ENCODE data around the gene TBC1D4. TPM values are rescaled to one million over a fixed set of nuclear protein-coding genes. Genes with fewer than 3 reads are reported as not detected.

TBC1D4 gene
- total RNA-seq, 1 experiment from 2014 or later, result 6.7 TPM

DNA sequence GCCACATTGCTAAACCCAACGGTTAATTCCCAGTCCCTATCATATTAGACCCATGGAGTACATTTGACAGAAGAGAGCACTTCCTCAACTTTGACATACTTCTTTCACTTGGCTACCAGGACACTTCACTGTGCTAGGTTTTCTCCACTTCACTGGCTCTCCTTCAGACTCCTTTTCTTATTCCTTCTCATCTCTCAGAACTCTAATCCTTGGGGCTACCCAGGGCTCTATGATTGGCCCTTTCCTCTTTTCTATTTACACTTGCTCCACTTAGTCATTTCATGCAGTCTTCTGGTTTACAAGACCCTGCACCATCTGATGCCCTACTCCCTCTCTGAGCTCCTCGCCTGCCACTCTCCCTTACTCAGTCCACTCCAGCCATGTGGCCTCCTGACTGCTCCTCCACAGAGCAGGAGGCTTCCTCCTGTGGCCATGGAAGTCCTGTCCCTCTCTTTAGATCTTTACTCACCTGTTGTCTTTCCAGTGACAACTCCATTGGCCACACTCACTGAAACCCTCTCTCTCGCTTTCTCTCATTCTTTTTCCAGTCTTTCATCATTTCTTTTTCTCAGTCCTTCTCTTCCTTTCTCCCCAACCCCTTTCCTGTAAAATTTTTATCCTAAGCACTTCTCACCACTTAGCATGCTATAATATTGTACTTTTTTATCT lies 90.4 kb downstream of the TBC1D4 start:
- DNase-seq (ENCODE audit: low read depth), result no peak

DNA sequence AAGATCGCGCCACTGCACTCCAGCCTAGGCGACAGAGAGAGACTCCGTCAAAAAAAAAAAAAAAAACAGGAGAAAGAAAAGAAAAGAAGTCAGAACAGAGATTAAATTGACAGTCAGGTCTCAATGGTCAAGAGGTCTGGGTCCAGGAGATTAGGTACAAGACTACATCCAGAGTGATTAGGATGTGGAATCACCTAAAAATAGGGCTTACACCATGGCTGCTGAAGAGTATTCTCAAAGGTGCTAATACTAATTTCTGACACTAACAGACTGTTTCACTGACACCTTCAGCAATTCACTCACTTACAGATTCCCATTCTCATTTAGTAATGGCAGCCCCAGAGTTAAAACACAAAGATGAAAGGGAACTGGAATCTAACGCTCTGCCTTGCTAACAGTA lies 91.7 kb downstream of the TBC1D4 start:
- DNase-seq (ENCODE audit: low read depth), result no peak

GRCh38 chr13:75385708-75386083 lies 96.3 kb downstream of the TBC1D4 start:
- DNase-seq (ENCODE audit: low read depth), result no peak

DNA sequence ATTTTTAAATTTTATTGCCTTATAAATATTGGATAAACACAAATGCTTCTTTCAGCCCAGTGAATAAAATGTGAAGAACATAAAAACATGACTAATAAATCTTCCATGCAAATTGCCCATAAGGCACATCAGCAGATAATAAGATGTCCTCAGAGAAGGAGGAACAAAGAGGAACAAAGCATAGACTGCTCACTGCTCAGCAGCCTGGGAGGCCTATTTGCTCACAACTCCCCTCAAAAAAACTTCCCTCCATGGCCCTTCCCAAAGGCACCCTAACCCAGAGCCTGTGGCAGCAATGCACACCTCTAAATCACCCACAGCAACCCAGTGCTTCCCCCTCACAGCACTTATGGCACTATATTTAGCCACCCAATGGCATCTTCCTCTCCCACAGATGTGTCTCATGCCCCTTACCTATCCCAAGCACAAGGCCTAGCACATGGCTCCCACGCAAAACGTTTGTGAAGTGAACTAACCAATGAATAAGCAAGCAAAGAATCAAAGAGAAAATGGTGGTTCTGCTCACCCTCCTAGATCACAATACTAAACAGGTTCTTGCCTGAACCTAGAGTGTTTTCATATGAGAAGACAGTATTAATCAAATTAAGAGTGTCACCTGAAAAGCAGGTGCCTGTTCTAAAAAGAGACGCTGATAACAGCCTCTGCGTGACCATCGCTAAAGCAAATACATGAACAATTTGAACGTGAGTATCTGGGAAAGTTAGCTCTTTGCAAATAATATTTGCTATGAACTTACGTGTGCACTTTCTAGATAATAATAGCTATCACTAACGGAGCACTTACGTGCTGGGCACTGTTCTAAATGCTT lies 96.9 kb downstream of the TBC1D4 start:
- DNase-seq (ENCODE audit: low read depth), result no peak

DNA sequence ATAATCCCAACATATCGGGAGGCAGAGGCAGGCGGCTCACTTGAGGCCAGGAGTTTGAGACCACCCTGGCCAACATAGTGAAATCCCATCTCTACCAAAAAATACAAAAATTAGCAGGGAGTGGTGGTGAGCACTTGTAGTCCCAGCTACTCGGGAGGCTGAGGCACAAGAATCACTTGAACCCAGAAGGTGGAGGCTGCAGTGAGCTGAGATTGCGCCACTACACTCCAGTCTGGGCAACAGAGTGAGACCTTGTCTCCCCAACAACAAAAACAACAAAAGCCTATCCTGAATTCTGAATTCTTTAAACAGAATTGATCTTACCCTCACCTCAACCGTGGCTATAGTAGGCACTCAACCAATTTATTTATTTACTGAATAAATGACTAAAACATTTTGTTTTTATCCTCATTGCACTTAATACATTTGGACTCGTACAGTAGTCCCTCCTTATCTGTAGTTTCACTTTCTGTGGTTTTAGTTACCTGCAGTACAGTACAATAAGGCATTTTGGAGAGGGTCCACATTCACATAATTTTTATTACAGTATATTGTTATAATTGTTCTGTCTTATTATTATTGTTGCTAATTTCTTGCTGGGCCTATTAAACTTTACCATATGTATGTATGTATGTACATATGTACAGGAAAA lies 98.8 kb downstream of the TBC1D4 start:
- DNase-seq (ENCODE audit: low read depth), result no peak

DNA sequence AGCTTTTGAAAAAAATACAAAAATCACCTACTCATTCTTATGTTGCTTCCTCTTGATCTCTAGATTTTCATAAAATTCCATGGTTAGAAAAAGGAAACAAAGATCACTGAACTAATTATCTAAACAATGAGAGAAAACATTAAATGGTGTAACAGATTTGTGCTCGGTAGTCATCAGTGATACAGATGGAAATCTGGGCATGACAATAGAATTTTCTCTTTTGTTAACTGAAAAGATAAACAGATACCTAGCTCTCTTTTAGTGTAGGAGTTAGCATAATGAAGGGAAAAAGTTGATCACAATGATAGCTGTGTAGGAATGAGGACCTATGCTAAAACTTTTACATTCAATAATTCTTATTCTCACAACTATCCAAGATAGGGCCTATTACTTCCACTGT lies 103.7 kb downstream of the TBC1D4 start:
- DNase-seq (ENCODE audit: low read depth), result no peak

DNA sequence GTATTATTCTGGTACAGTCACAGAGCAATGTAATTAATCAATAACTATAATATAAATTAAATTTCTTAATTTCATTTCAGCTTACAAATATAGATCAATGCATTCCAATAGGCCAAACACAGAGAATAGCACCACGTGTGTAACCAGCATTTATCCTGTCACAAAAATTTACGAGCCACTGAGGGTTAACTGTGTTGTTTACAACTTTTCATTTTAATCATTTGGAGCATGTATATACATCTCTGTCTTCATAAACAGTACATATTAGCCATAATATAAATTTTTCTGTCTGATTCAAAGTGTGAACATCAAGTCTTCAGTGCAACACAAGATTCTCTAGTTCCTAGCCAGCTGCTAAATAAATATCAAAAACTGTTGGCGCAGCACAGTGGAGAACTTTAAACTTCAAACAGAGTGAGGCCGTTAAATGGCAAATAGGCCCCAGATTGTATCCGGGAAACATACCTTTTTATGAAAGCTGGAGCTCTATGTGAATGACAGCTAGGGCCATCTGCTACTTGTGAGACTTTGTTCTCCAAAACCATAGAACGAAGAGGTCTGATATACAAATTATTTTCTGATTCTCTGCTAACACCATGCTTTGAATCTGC lies 105.1 kb downstream of the TBC1D4 start:
- DNase-seq (ENCODE audit: low read depth), result no peak

DNA sequence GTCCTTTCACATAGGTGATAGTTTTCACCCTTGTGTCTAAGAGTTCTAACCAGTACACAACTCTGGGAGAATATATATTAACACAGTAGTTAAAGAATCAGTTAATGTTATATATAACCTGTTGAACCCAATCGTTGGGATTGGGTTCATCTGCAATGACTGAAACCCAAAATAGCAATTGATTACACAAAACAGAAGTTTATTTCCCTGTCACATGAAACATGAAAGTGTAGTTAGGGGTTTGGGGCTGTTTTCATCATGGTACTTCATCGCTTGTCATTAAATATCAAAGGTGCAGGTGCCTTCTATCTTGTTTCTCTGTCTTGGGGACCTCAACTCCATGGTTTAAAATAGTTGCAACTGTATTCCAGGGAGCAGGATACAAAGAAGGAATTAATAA lies 106.6 kb downstream of the TBC1D4 start:
- no peak for DNase-seq (ENCODE audit: low read depth)

DNA sequence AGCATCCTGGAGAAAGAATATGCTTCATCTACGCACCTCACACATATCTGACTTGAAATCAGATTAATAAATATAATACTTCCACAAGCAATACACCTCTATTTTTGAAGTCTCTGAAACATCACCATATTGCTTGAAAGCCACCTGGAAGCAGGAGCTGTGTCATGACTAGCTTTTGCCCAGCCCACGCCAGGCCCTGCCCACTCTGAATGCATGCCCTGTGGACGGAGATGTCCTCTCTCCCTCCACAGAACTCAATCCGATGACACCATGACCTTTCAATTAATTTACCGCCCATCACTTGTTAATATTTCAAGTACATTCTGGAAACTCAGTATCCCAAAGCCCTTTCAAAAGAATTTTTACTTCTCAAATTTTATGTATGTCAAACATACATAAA lies 108.0 kb downstream of the TBC1D4 start:
- DNase-seq (ENCODE audit: low read depth), result no peak

- no peak for DNase-seq (ENCODE audit: low read depth)
Measured at GRCh38 chr13:75372923-75373841, 108.8 kb downstream of the TBC1D4 start.

DNA sequence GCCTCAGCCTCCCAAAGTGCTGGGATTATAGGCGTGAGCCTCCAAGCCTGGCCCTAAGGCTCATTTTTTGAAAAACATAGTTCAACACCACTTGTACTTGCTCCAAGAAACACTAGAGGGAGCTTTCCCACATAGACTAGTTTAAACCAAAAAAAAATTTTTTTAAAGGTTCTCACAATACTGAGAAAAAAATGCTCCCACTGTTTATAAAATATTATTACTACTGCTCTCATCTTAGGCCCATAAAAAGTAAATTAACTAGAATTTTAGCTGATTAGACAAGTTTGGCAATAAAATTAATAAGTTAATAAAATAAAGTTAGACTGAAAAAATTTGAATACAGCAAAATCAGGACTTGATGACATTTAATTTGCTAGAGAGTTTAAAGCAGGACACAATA lies 109.5 kb downstream of the TBC1D4 start:
- no peak for DNase-seq (ENCODE audit: low read depth)

- DNase-seq (ENCODE audit: low read depth), result no peak
Measured at GRCh38 chr13:75371203-75371602, 110.8 kb downstream of the TBC1D4 start.

GRCh38 chr13:75370774-75371173 lies 111.2 kb downstream of the TBC1D4 start:
- DNase-seq (ENCODE audit: low read depth), result no peak

DNA sequence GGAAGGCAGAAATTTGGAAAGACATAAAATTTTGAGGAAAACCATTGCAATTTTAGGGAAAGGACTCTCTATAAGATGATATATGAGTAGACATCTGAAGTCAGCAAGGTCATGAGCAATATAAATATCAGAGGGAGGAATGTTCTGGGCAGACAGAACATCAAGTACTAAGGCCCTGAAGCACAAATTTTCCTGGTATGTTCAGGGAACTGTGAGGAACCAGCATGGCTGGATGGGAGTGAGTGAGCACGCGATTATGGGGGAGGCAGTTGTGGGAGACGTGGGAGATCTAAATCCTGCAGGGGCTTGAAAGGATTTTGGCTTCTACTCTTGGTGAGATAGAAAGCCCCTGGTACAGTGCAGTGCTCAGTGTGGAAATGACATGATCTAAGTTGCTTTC lies 112.0 kb downstream of the TBC1D4 start:
- DNase-seq (ENCODE audit: low read depth), result no peak

GRCh38 chr13:75368167-75368566 lies 113.8 kb downstream of the TBC1D4 start:
- DNase-seq (ENCODE audit: low read depth), result peak; percentile 77

GRCh38 chr13:75366380-75367280 lies 115.3 kb downstream of the TBC1D4 start:
- no peak for DNase-seq (ENCODE audit: low read depth)

DNA sequence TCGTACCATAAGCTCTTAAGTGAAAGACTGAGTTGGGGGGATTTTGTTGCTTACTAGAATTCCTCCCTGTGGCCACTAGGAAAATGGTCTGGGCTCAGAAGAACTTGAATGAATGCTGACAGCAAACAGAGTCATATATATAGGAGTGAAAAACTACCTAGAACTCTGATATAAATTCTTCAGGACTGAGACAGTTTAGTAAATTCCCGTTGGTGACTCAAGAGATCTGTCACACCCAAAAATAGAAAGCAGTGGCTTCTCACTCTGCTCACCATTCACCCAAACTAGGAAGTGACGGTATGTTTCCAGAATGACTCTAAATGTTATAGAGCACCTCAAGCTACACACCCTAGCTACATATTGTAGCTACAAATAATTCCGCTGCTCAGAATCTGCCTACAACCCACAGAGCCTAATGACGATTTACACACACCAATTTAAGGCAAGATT lies 116.2 kb downstream of the TBC1D4 start:
- DNase-seq (ENCODE audit: low read depth), result peak; percentile 76

- DNase-seq (ENCODE audit: low read depth), result no peak
Measured at GRCh38 chr13:75364131-75364713, 117.7 kb downstream of the TBC1D4 start.

GRCh38 chr13:75363371-75363770 lies 118.6 kb downstream of the TBC1D4 start:
- DNase-seq (ENCODE audit: low read depth), result no peak

DNA sequence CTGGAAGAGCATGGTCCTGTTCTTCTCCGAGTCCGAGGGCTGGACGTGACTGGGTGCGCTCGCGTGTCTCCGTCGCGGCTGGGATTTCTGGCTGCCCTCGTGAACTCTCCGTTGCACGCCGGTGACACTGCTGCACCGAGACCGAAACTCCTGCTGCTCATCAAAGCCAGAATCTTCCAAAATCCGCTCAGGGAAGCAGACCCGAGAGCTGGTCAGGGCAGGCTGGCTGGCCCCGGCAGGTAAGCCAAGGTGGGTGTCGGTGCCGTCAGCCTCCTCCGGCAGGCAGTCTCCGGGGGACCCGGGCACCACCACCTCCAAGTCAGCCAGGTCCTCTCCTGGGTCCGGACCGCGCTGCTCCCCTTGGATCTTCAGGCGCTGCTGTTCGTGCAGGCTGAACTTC lies 119.9 kb downstream of the TBC1D4 start:
- DNase-seq (ENCODE audit: low read depth), result no peak
